PFSK-1 (cell line): ENCODE measurements around the gene KSR2.

Experiments
- POLR2AphosphoS5 ChIP-seq: IDR thresholded peaks from 2 replicates; pipeline ENCODE4 v1.6.1; 2012; ENCODE audit warnings: low read depth, mild to moderate bottlenecking, control low read depth, low read length, moderate library complexity
- SIN3A ChIP-seq: IDR thresholded peaks from 2 replicates; pipeline ENCODE4 v1.6.1; 2012; ENCODE audit warnings: mild to moderate bottlenecking, low read length, moderate library complexity, borderline replicate concordance; ENCODE audit not compliant: insufficient read depth
- TAF1 ChIP-seq: IDR thresholded peaks from 2 replicates; pipeline ENCODE4 v1.6.1; 2012; ENCODE audit warnings: low read length, control low read depth, borderline replicate concordance; ENCODE audit not compliant: insufficient read depth
- TF ChIP-seq, protein P1 (sequence below), 2 experiments: IDR thresholded peaks; 2 replicates each; pipeline versions ENCODE4 v1.6.1 to v1.8.0; 2011 to 2012; ENCODE audit warnings: low read depth in 2 of 2, low read length in 2 of 2, control low read depth in 1 of 2, inconsistent platforms in 1 of 2, mild to moderate bottlenecking in 1 of 2, moderate library complexity in 1 of 2; ENCODE audit not compliant: insufficient read depth in 1 of 2

DNA sequence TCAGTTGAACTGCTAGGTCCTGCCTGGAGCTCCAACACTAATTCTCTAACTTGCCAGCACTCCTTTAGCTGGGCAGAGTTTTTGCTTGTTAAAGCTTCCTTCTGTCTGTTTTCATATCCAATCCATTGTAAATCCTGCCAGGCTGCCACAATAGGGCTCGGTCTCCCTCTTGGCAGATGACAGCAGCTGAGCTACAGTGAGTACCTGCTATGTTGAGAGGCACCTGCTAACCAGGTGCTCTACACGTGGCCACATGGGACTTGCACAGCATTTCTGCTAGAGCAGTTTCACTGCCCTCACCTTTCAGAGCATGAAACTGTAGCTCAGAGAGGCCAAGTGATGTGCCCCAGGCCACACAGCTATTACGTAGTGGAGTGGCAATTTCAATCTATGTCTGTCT lies 500.8 kb downstream of the KSR2 start:
- TF ChIP-seq, protein P1, sequence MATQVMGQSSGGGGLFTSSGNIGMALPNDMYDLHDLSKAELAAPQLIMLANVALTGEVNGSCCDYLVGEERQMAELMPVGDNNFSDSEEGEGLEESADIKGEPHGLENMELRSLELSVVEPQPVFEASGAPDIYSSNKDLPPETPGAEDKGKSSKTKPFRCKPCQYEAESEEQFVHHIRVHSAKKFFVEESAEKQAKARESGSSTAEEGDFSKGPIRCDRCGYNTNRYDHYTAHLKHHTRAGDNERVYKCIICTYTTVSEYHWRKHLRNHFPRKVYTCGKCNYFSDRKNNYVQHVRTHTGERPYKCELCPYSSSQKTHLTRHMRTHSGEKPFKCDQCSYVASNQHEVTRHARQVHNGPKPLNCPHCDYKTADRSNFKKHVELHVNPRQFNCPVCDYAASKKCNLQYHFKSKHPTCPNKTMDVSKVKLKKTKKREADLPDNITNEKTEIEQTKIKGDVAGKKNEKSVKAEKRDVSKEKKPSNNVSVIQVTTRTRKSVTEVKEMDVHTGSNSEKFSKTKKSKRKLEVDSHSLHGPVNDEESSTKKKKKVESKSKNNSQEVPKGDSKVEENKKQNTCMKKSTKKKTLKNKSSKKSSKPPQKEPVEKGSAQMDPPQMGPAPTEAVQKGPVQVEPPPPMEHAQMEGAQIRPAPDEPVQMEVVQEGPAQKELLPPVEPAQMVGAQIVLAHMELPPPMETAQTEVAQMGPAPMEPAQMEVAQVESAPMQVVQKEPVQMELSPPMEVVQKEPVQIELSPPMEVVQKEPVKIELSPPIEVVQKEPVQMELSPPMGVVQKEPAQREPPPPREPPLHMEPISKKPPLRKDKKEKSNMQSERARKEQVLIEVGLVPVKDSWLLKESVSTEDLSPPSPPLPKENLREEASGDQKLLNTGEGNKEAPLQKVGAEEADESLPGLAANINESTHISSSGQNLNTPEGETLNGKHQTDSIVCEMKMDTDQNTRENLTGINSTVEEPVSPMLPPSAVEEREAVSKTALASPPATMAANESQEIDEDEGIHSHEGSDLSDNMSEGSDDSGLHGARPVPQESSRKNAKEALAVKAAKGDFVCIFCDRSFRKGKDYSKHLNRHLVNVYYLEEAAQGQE (IDR thresholded peaks at IDR 0.05; ENCODE audit: insufficient read depth in 1 of 2, low read depth in 2 of 2, low read length in 2 of 2): no peak
- no peak for TF ChIP-seq POLR2AphosphoS5
- no peak for TF ChIP-seq SIN3A
- TF ChIP-seq TAF1: no peak
